HG02970 (cell line): ENCODE results near the gene SFI1.
"Not testable (repeated sequence)": the region's sequence is repeated elsewhere in the genome, so short reads cannot be mapped to it uniquely, and the experiment has no call there.

ENCODE experiments used
- ATAC-seq: cut with Tn5 transposase; IDR thresholded peaks from one replicate; pipeline ENCODE4 v1.9.1; 2021; ENCODE audit warnings: mild to moderate bottlenecking, moderate library complexity, moderate number of reproducible peaks; ENCODE audit not compliant: unreplicated experiment, low FRiP score

Gene SFI1

GRCh38 chr22:31660860-31661341 is 164.6 kb downstream of the SFI1 start:
- not testable (repeated sequence) for ATAC-seq

GRCh38 chr22:31661851-31662667 is 165.7 kb downstream of the SFI1 start, which contains the start of gene PISD:
PISD (minus strand) TSS chr22:31662215; CDS start chr22:31662208, 7 bp downstream.
- peak; percentile 88 for ATAC-seq

DNA sequence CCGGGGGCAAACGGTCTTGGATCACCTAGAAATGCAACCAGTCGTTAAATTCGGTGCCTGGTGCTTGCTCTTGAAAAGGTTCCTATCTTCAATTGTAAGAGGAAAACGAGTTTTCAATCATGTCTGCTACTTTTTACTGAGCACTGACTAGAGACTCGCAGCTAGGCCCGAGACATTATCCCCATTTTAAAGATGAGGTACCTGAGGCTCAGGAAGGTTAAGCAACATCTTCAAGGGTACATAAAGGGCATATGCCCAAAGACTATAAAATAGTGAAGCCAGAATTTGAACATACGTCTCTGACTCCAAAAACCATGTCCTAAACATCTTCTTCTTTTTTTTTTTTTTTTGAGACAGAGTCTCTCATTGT is 166.3 kb downstream of the SFI1 start:
- no peak for ATAC-seq
